NK-92 (cell line): Measurements from ENCODE around the gene TRPC6.

Source experiments
- DNase-seq: peaks from one replicate; lab custom pipeline; 2025; ENCODE audit not compliant: unreplicated experiment; lab: John Stamatoyannopoulos, UW

The TRPC6 gene

GRCh38 chr11:101583251-101584128, at the start of gene TRPC6:
TSS of gene TRPC6 (minus strand) at chr11:101584007. CDS start at chr11:101583503, 504 bp downstream.
- DNase-seq, result no peak

DNA sequence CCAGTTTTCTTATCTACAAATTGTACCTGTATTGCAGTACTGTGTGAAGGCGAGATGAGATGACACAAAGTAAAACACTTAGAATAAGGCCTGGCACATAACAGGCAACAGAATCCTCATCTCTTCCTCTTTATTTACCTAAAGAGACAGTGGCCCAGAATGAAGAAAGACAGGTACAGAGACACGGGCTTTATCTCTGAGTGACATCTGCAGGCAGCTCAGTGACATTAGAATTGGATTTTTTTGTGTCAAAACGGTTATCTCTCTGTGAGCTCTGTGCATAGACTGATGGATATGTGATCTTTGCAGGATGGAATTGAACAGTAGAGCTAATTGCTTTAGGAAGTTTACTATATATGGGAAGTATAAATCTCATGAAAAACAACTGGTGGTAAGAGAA, 36.2 kb upstream of the TRPC6 start:
- no peak for DNase-seq

- no peak for DNase-seq
These were observed 34.9 kb upstream of the TRPC6 start for GRCh38 chr11:101618709-101619108.

DNA sequence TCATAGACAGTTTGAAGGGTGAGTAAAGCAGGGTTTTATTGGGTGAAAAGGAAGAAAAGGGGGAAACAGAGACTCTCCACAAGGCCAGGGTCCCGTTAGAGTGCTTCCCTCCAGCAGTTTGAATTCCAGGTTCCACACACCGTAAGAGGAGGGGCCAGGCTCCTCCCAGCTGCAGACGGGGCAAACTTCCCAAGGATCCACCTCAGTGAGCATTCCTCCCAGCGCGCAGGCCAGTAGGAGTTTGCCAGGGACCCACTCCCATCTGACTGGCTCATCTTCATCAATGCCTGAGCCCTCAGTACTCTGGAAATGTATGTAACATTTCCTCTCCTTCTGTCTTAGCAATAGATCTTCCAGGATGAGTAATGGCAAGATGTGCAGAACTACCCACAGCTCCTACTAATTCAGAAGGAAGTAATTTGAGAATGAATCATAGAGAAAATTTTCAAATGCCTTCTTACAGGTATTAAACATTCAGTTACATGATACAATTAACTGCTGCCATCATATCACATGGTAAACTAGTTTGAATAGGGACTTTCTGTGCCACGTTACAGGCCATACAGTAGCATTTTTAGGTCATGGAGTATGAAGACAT, 34.0 kb upstream of the TRPC6 start:
- no peak for DNase-seq

DNA sequence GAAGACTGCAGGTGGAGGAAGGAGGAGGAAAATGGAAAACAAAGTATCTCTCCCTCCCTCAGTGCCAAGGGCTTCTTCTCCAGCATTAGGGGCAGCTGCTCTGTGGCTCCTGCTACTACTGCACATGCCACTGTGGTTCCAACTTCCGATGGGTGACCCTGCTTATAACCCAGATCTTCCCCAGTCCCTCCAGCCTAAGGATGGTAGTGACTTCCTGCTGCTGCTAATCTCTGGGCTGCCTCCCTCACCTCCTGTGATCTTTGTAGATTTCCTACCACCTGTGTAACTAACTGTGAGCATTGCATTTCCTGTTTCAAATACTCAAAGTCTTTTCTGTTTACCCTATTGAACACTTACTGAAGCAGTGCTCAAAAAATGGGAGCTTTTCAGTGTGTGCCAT, 28.7 kb upstream of the TRPC6 start:
- no peak for DNase-seq

GRCh38 chr11:101600924-101601323, 17.1 kb upstream of the TRPC6 start:
- DNase-seq, result no peak

DNA sequence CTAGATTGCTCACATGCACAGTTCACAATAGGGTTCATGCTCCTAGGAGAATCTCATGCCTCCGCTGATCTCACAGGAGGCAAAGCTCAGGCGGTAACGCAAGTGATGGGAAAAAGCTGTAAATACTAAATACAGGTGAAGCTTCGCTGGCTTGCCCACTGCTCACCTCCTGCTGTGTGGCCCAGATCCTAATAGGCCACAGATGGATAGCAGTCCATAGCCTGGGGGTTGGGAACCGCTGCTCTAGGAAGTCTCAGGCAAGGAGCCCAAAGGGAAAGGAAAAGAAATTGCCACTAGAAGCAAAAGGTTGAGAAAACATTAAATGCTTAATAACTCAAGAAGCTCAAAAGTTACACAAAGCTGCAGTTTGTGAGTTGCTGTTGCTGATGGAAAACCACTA, 3.2 kb upstream of the TRPC6 start:
- no peak for DNase-seq

DNA sequence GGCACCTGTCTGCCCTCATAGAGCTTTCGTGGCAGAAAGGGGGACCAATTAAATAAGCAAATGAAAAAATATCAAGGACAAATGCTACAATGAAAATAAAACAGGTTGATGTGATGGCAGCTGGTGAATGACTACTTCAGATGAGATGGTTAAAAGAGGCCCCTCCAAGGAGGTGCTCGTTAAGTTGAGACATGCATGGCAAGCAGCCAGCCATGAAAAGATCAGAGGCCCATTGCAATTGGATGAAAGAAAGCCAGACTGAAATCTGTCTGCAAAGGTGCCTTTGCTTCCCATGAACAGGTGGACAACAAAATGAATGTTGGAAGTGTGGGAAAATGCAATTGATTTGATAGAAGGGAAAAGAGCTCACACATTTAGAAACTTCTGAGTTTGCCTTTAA, 848 bp upstream of the TRPC6 start:
- DNase-seq, result no peak

GRCh38 chr11:101584129-101584515, 315 bp upstream of the TRPC6 start:
- DNase-seq, result no peak

DNA sequence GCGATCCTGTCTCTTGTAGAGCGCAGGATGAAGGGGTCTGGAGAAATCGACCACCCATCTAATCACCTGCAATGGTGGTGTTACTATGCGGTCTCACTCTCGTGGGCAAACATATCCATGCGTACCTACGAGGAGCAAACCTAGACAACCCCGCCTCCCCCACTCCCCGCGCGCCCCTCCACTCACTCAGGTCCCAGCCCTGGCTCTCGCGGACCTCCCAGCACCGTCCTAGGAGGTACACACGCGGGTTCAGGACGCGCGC, 887 bp downstream of the TRPC6 start:
- no peak for DNase-seq

- no peak for DNase-seq
These were observed 1.4 kb downstream of the TRPC6 start for GRCh38 chr11:101582236-101582988.

GRCh38 chr11:101577461-101577860, 6.3 kb downstream of the TRPC6 start:
- no peak for DNase-seq

DNA sequence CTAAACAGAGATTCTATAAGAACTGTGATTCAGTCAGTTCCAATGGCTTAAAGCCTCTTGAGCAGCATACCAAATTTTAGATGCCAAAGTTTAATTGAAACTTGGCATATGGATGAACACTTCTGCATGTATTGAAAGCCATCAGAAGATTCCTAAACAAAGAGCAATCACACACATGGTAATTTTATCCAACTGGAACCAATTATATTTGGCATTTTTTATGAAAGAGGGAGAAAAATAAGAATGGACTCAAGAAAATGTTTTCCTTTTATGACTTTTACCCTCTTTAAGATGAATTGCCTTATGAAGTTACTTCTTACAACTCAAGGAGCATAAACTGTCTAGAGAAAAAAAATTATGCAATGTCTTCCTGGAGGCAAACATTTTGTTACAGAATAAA, 7.4 kb downstream of the TRPC6 start:
- no peak for DNase-seq

GRCh38 chr11:101574886-101575285, 8.9 kb downstream of the TRPC6 start:
- DNase-seq, result no peak

DNA sequence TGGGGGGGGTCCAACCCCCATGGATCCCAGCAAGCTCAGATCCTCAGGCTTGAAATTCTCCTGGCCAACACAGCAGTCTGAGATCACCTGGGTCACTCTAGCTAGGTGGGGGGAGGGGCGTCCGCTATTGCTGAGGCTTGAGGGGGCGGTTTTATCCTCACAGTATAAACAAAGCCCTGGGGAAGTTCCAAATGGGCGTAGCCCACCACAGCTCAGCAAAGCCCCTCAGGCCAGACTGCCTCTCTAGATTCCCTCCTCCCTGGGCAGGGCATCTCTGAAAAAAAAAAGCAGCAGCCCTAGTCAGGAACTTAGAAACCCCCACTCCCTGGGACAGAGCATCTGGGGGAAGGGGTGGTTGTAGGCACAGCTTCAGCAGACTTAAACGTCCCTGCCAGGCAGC, 16.7 kb downstream of the TRPC6 start:
- no peak for DNase-seq

DNA sequence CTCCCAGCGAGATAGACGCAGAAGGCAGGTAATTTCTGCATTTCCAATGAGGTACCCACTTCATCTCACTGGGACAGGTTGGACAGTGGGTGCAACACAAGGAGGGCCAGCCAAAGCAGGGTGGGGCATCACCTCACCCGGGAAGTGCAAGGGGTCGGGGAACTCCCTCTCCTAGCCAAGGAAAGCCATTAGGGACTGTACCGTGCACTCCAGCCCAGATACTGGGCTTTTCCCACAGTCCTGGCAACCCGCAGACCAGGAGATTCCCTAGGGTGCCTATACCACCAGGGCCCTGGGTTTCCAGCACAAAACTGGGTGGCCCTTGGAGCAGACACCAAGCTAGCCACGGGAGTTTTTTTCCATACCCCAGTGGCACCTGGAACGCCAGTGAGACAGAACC, 17.2 kb downstream of the TRPC6 start:
- no peak for DNase-seq

DNA sequence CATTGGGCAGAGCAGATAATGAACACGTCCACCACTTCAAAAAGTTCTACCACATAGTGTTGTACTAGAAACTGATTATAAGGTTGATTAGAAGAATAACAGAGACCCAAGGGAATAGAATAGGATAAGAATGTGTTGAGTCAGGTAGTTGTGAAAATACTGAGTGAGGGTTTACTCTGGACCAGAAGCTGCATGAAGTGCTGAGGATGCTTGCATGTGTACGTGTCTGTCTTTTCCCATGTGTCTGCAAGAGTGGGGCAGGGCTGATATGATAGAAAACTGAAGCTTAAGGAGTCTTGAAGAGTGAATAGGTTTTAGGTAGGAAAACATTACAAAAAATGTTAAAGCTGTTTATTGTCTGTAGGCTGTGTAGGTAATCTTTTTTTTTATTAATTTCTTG, 20.6 kb downstream of the TRPC6 start:
- no peak for DNase-seq

- DNase-seq, result no peak
These were observed 28.4 kb downstream of the TRPC6 start for GRCh38 chr11:101555366-101555765.

GRCh38 chr11:101553891-101554292, 29.9 kb downstream of the TRPC6 start:
- no peak for DNase-seq

DNA sequence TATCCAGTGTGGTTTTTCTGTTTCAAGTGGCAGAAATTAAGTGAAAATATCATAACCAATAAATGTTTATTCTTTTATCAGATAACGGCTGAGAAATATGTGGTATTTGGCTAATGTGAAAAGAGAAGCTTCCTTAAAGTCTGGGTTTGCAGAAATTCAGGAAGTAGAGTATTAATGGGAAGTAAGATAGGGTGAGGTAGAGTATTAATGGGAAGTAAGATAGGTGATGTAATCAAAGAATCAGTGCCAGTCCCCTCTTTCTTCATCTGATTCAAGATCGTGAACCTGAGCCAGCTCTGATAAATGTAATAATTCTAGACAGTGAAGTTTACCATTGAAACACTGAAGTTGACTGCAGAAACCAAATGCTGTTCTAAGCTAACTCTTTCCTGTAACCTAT, 30.9 kb downstream of the TRPC6 start:
- no peak for DNase-seq

- no peak for DNase-seq
These were observed 55.3 kb downstream of the TRPC6 start for GRCh38 chr11:101528541-101528940.

DNA sequence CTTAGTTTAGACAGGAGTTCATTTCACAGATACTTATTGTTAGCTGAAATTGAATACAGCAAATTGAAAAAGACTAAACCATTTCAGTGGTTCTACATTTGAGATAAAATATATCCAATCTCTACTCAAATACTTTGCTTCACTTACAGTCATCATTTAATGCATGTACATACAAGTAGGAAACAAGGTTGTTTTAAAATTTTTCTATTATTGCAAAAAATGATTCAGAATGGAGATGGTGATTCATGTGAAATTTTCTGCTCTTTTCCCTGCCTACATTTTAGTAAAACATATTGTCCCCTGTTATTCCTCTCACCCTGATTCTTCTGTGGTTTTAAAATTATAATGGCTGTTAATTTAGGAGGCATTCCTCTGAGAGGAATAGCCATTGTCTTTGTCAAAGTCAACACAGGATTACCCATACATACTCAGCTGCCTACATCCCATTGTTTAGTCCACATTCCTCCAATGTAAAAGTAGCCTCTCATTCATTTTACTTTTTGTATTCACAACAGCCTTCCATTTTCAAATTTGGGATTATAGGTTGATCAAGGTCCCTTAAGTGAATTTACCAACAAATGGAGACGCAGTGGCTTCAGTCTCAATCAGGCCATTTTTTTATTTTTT, 60.1 kb downstream of the TRPC6 start:
- DNase-seq, result no peak
